Psoas muscle (tissue), 8 donors: ENCODE measurements around the gene PELI2. TPM values are rescaled to one million over a fixed set of nuclear protein-coding genes. Genes with fewer than 3 reads are reported as not detected.

Experiments used
- ATAC-seq, 4 donors: fragments of 200-7000 bp; cut with Tn5 transposase; one replicate each; pipeline ENCODE4 v1.9.1; 2020; ENCODE audit warnings: moderate library complexity in 3 of 4, mild to moderate bottlenecking in 2 of 4
- DNase-seq, 2 donors: peaks; one replicate each; pipeline ENCODE4 v3.0.0-alpha.2; 2020
- H3K27ac ChIP-seq: fragments of 200-600 bp; one replicate; pipeline ENCODE4 v1.8.0; 2022
- H3K27me3 ChIP-seq, 3 donors: fragments of 200-600 bp in 1 of 3; one replicate each; pipeline versions ENCODE4 v1.6.1 to v1.8.0; 2013 to 2022; ENCODE audit warnings: low read length in 2 of 3, mild to moderate bottlenecking in 2 of 3, moderate library complexity in 1 of 3; ENCODE audit not compliant: insufficient read depth in 3 of 3
- H3K36me3 ChIP-seq, 2 donors: fragments of 200-600 bp in 1 of 2; one replicate each; pipeline versions ENCODE4 v1.6.1 to v1.8.0; 2013 to 2022; ENCODE audit warnings: low read depth in 1 of 2, mild to moderate bottlenecking in 1 of 2, moderate library complexity in 1 of 2; ENCODE audit not compliant: insufficient read depth in 1 of 2
- H3K4me1 ChIP-seq: fragments of 200-600 bp; one replicate; pipeline ENCODE4 v1.8.0; 2022
- H3K4me3 ChIP-seq: fragments of 200-600 bp; one replicate; pipeline ENCODE4 v1.8.0; 2022; ENCODE audit warnings: mild to moderate bottlenecking
- H3K9me3 ChIP-seq: fragments of 200-600 bp; one replicate; pipeline ENCODE4 v1.8.0; 2022
- CTCF ChIP-seq: fragments of 200-600 bp; IDR thresholded peaks from one replicate; pipeline ENCODE4 v1.8.0; 2022; ENCODE audit warnings: antibody characterized with exemption
- WGBS, 3 donors: extraction: QIAGEN DNeasy Blood & Tissue Kit; methylation state at CpG; one replicate each; pipeline versions ENCODE4 v1.1.6 to v1.1.7; 2013; 5-methylcytosine and 5-hydroxymethylcytosine counted together
- intact Hi-C, 2 donors: fragments of 100-400 bp; cut with DNase I; formaldehyde crosslinking; loops; one replicate each; pipeline versions ENCODE4 v1.11.0 to v1.14.2; 2022
- polyA plus RNA-seq, 3 donors: library from polyadenylated mRNA; stranded (reverse); fragments of 200-250 nt; gene quantifications; one replicate each; pipeline ENCODE4 v1.2.3, GENCODE V29; 2013
- total RNA-seq, 4 donors: library from RNA; stranded (reverse); fragmentation: NEBNext Ultra II Directional in 2 of 4; extraction: Animal tissue kit (Norgen Biotek cat#: 25700) in 2 of 4; gene quantifications; one replicate each; pipeline versions ENCODE4 v1.2.1 to v1.2.4, GENCODE V29; 2021 to 2023
- donor health status: healthy with polysubstance abuse.
- donor health status: DM: no; HTN: no; CAD: no; lungs with moderate emphysema.
- donor health status: Bipolar disorder and iron deficiency.
- donor health status: healthy.
- donor health status: DM: yes; HTN: yes; CAD: no.
- donor health status: DM: no; HTN: no; CAD: no.
- donor health status: DM: no; HTN: no; CAD: no.
- donor health status: DM: yes; HTN: yes; CAD: no.

The PELI2 gene
- total and polyA plus RNA-seq, 7 donors: 0.44 to 2.9 (median 1.9) TPM

DNA sequence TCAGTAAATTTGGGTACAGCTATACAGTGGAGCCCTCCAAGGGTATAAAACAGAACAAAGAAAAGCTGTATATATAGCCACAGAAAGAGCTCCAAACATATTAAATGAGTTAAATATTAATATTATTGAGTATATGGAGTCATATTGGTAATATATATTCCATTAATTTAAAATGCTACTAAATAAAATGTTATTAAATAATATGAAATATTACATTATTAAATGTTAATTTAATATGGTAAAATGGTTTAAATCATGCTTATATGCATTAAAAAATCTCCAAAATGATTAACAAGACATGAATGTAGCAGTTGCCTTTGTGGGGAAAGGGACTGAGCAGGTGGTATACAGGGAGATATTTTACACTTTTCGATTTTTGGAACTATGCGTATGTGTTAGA, 164.0 kb downstream of the PELI2 start:
- Histone ChIP-seq H3K9me3 (no peaks in the 10 kb centered on the region), H3K4me1 (no peaks in the 10 kb centered on the region), H3K36me3 (no peaks in the 10 kb centered on the region), H3K4me3 (no peak overlapping the region), H3K27me3 (no peaks in the 10 kb centered on the region), H3K27ac (no peak overlapping the region)
- DNase-seq (no peak), ATAC-seq (no peak)
- intact Hi-C loops: no loop called here
- WGBS, 3 donors: 97 to 99% (median 97%) methylated on average over 2 of the region's 2 CpGs
- TF ChIP-seq CTCF: no peak

- H3K36me3 ChIP-seq: no peaks in the 10 kb centered on the region
- no peak overlapping the region for H3K4me3 ChIP-seq
- no peaks in the 10 kb centered on the region for H3K9me3 ChIP-seq
- H3K27me3 ChIP-seq: no peaks in the 10 kb centered on the region
- ATAC-seq: no peak
- intact Hi-C loops: no loop called here
- DNase-seq: no peak
- 93 to 100% (median 96%) methylated on average over 1 of the region's 1 CpG for WGBS, 3 donors
- H3K4me1 ChIP-seq: no peaks in the 10 kb centered on the region
- no peak overlapping the region for H3K27ac ChIP-seq
- TF ChIP-seq CTCF: no peak
Observed at GRCh38 chr14:56284641-56285040, 166.4 kb downstream of the PELI2 start.

GRCh38 chr14:56289155-56289554, 170.9 kb downstream of the PELI2 start:
- Histone ChIP-seq H3K4me1 (no peaks in the 10 kb centered on the region), H3K36me3 (peaks cover 0 to 8% of the 10 kb centered on the region in 2 donors), H3K27me3 (no peaks in the 10 kb centered on the region), H3K27ac (no peak overlapping the region), H3K9me3 (no peaks in the 10 kb centered on the region), H3K4me3 (no peak overlapping the region)
- ATAC-seq: no peak
- no peak for DNase-seq
- intact Hi-C loops: no loop called here
- 84 to 93% (median 86%) methylated on average over 2 of the region's 2 CpGs for WGBS, 3 donors
- TF ChIP-seq CTCF: no peak

- H3K9me3 ChIP-seq: no peaks in the 10 kb centered on the region
- H3K27me3 ChIP-seq: no peaks in the 10 kb centered on the region
- H3K27ac ChIP-seq: no peak overlapping the region
- no peak overlapping the region for H3K4me3 ChIP-seq
- ATAC-seq (no peak), DNase-seq (peak in 1 of 2 donors; percentile 52)
- intact Hi-C loops: no loop called here
- H3K36me3 ChIP-seq: peaks cover 0 to 8% of the 10 kb centered on the region in 2 donors
- 94 to 98% (median 95%) methylated on average over 14 of the region's 14 CpGs for WGBS, 3 donors
- TF ChIP-seq CTCF: no peak
- no peaks in the 10 kb centered on the region for H3K4me1 ChIP-seq
Observed at GRCh38 chr14:56290195-56290594, 172.0 kb downstream of the PELI2 start.

- no peak for TF ChIP-seq CTCF
- Histone ChIP-seq H3K27me3 (no peaks in the 10 kb centered on the region), H3K4me3 (no peak overlapping the region), H3K27ac (no peak overlapping the region), H3K36me3 (peaks cover 0 to 8% of the 10 kb centered on the region in 2 donors), H3K9me3 (no peaks in the 10 kb centered on the region), H3K4me1 (no peaks in the 10 kb centered on the region)
- no peak for ATAC-seq
- DNase-seq: no peak
- WGBS, 3 donors: 63 to 72% (median 69%) methylated on average over 3 of the region's 3 CpGs
- intact Hi-C loops: no loop called here
Observed at GRCh38 chr14:56292970-56293369, 174.8 kb downstream of the PELI2 start.
